Panc1 (cell line): ENCODE results near the gene SUZ12. TPM values are rescaled to one million over a fixed set of nuclear protein-coding genes. Genes with fewer than 3 reads are reported as not detected.
"Not testable (repeated sequence)": the region's sequence is repeated elsewhere in the genome, so short reads cannot be mapped to it uniquely, and the experiment has no call there.

ENCODE experiments used
- ATAC-seq: fragments of 200-7000 bp; cut with Tn5 transposase; 2 replicates; pipeline ENCODE4 v1.9.1; 2020; ENCODE audit warnings: mild to moderate bottlenecking, moderate library complexity
- BruUV-seq: library from RNA; stranded (reverse); fragments of 400-500 nt; replicated peaks from 2 replicates; lab custom pipeline; 2021; lab: Mats Ljungman, UMichigan
- CTCF ChIA-PET: fragments of 300-600 bp; sonication (Branson Sonifier 250); formaldehyde crosslinking; loops from one replicate; lab custom pipeline; 2022; ENCODE audit warnings: antibody characterized with exemption; lab: Charles Lee
- POLR2A ChIA-PET: fragments of 300-600 bp; sonication (Branson Sonifier 250); formaldehyde crosslinking; loops from one replicate; lab custom pipeline; 2022; ENCODE audit warnings: antibody characterized with exemption; lab: Charles Lee
- DNase-seq: peaks from one replicate; pipeline ENCODE4 v3.0.0-alpha.2; 2010; ENCODE audit warnings: low read depth, low spot score
- H3K27ac ChIP-seq: 2 replicates; pipeline ENCODE4 v1.5.1; 2011; ENCODE audit warnings: mild to moderate bottlenecking, low read length, inconsistent platforms
- H3K27me3 ChIP-seq: fragments of 200-500 bp; sonication (Bioruptor generic); 2 replicates; pipeline ENCODE4 v1.6.0; 2014; ENCODE audit warnings: low read length, inconsistent platforms; ENCODE audit not compliant: control insufficient read depth, insufficient read depth
- H3K36me3 ChIP-seq: fragments of 200-500 bp; sonication (Bioruptor generic); 2 replicates; pipeline ENCODE4 v1.5.1; 2014; ENCODE audit warnings: inconsistent platforms, mild to moderate bottlenecking, low read length, moderate library complexity; ENCODE audit not compliant: control insufficient read depth, insufficient read depth
- H3K4me1 ChIP-seq: 2 replicates; pipeline ENCODE4 v1.5.1; 2011; ENCODE audit warnings: inconsistent platforms, mild to moderate bottlenecking, low read length, moderate library complexity; ENCODE audit not compliant: control insufficient read depth, insufficient read depth
- H3K4me3 ChIP-seq, 2 experiments: 2 replicates each; pipeline ENCODE4 v1.5.1; 2011 to 2012; ENCODE audit warnings: low read depth in 2 of 2, low read length in 2 of 2, mild to moderate bottlenecking in 2 of 2, inconsistent platforms in 1 of 2, moderate library complexity in 1 of 2
- H3K9me3 ChIP-seq: fragments of 200-500 bp; sonication (Bioruptor generic); 2 replicates; pipeline ENCODE4 v1.5.1; 2014; ENCODE audit warnings: low read depth, mild to moderate bottlenecking, inconsistent platforms, low read length, moderate library complexity; ENCODE audit not compliant: control insufficient read depth, insufficient read depth
- in situ Hi-C: cut with HindIII; loops from 2 replicates; pipeline ENCODE4 v1.10.0; 2016; ENCODE audit warnings: low sequenced_read_pairs, low pct_unique_long_range_greater_than_20kb
- intact Hi-C: fragments of 100-400 bp; cut with micrococcal nuclease; formaldehyde crosslinking; loops from one replicate; pipeline ENCODE4 v1.10.0; 2022; ENCODE audit not compliant: unreplicated experiment
- total RNA-seq: library from RNA; stranded (reverse); gene quantifications from one replicate; pipeline ENCODE4 v1.2.1, GENCODE V29; 2021; ENCODE audit not compliant: unreplicated experiment

The SUZ12 gene
- total RNA-seq, 1 experiment from 2014 or later, result 68.3 TPM

DNA sequence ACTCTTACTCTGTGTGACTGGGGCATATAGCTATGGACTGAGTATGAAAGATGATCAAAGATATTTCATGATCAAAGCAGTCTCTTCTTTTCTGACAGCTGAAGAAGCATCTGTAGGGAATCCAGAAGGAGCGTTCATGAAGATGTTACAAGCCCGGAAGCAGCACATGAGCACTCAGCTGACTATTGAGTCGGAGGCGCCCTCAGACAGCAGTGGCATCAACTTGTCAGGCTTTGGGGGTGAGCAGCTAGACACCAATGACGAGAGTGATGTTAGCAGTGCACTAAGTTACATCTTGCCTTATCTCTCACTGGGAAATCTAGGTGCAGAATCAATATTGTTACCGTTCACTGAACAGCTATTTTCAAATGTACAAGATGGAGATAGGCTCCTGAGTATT, 110.9 kb downstream of the SUZ12 start:
- ATAC-seq, in situ Hi-C loops, intact Hi-C loops: not testable (repeated sequence)

More for the DNA sequence above, 110.9 kb downstream of the SUZ12 start:
- H3K36me3 ChIP-seq, H3K4me3 ChIP-seq, H3K27ac ChIP-seq, POLR2A ChIA-PET, H3K9me3 ChIP-seq, H3K27me3 ChIP-seq, BruUV-seq, H3K4me1 ChIP-seq, DNase-seq: not testable (repeated sequence)
- CTCF ChIA-PET, result interaction anchor here (0.6 kb wide), 1 partner anchor 193 kb away, joined by 6 read pairs; no protein-coding TSS in a partner anchor

Other genes starting within 250 kb of the SUZ12 start
- gene COPRS, start 77.8 kb upstream of the SUZ12 start, total RNA-seq, result 152 TPM
- 131 TPM for gene UTP6, start 35.3 kb upstream of the SUZ12 start, total RNA-seq
- gene LRRC37B, start 70.4 kb downstream of the SUZ12 start, total RNA-seq, result 24.9 TPM
- 39.2 TPM for gene RHOT1, start 205.5 kb downstream of the SUZ12 start, total RNA-seq